Loucy (cell line): ENCODE measurements around the gene PVALEF.

Experiments
- H2AFZ ChIP-seq: fragments of 200-600 bp; sonication (generic); 2 replicates; pipeline ENCODE4 v1.6.0; 2016; ENCODE audit warnings: antibody characterized with exemption, mild to moderate bottlenecking, low read length, moderate library complexity
- H3F3A ChIP-seq: fragments of 200-600 bp; 2 replicates; pipeline ENCODE4 v1.6.0; 2016; ENCODE audit warnings: antibody characterized with exemption, low read depth, mild to moderate bottlenecking
- H3K27me3 ChIP-seq: fragments of 200-600 bp; sonication (generic); 2 replicates; pipeline ENCODE4 v1.6.1; 2014; ENCODE audit warnings: low read length, mild to moderate bottlenecking; ENCODE audit not compliant: insufficient read depth, poor library complexity, severe bottlenecking
- H3K36me3 ChIP-seq: fragments of 200-600 bp; sonication (generic); 2 replicates; pipeline ENCODE4 v1.6.1; 2016; ENCODE audit warnings: low read length; ENCODE audit not compliant: insufficient read depth
- H3K4me1 ChIP-seq: fragments of 200-600 bp; sonication (generic); 2 replicates; pipeline ENCODE4 v1.5.1; 2014; ENCODE audit warnings: low read length, mild to moderate bottlenecking; ENCODE audit not compliant: insufficient read depth, poor library complexity, severe bottlenecking
- H3K4me2 ChIP-seq: fragments of 200-600 bp; sonication (generic); 2 replicates; pipeline ENCODE4 v1.6.0; 2014; ENCODE audit warnings: antibody characterized with exemption, low read length, low read depth, mild to moderate bottlenecking; ENCODE audit not compliant: poor library complexity, severe bottlenecking
- H3K4me3 ChIP-seq: fragments of 200-600 bp; sonication (generic); 2 replicates; pipeline ENCODE4 v1.5.1; 2014; ENCODE audit warnings: low read length, mild to moderate bottlenecking, mixed read lengths; ENCODE audit not compliant: poor library complexity, severe bottlenecking
- H3K79me2 ChIP-seq: fragments of 200-600 bp; sonication (generic); 2 replicates; pipeline ENCODE4 v1.6.1; 2014; ENCODE audit warnings: low read length; ENCODE audit not compliant: insufficient read depth
- H3K9ac ChIP-seq: fragments of 200-600 bp; sonication (generic); 2 replicates; pipeline ENCODE4 v1.6.0; 2014; ENCODE audit warnings: mild to moderate bottlenecking, low read depth, low read length, moderate library complexity; ENCODE audit not compliant: poor library complexity, severe bottlenecking
- H3K9me2 ChIP-seq: fragments of 200-600 bp; sonication (generic); replicated peaks from 2 replicates; pipeline ENCODE4 v1.6.1; 2016; ENCODE audit warnings: low read depth, low read length, mixed read lengths
- H3K9me3 ChIP-seq: fragments of 200-600 bp; sonication (generic); 2 replicates; pipeline ENCODE4 v1.6.1; 2014; ENCODE audit warnings: mild to moderate bottlenecking, antibody characterized with exemption, low read length, low read depth; ENCODE audit not compliant: insufficient read depth
- H4K20me1 ChIP-seq: fragments of 200-600 bp; sonication (generic); 2 replicates; pipeline ENCODE4 v1.6.0; 2014; ENCODE audit warnings: antibody characterized with exemption, low read length, mild to moderate bottlenecking; ENCODE audit not compliant: insufficient read depth, poor library complexity, severe bottlenecking
- EZH2phosphoT487 ChIP-seq: fragments of 200-600 bp; IDR thresholded peaks from 2 replicates; pipeline ENCODE4 v1.6.1; 2018; ENCODE audit warnings: antibody characterized with exemption, mild to moderate bottlenecking, moderate library complexity, borderline replicate concordance
- TF ChIP-seq, protein P1 (sequence below): fragments of 200-600 bp; sonication (generic); conservative IDR thresholded peaks from 2 replicates; pipeline ENCODE4 v1.5.1; 2014; ENCODE audit warnings: mild to moderate bottlenecking, antibody characterized with exemption, low read length

PVALEF gene

DNA sequence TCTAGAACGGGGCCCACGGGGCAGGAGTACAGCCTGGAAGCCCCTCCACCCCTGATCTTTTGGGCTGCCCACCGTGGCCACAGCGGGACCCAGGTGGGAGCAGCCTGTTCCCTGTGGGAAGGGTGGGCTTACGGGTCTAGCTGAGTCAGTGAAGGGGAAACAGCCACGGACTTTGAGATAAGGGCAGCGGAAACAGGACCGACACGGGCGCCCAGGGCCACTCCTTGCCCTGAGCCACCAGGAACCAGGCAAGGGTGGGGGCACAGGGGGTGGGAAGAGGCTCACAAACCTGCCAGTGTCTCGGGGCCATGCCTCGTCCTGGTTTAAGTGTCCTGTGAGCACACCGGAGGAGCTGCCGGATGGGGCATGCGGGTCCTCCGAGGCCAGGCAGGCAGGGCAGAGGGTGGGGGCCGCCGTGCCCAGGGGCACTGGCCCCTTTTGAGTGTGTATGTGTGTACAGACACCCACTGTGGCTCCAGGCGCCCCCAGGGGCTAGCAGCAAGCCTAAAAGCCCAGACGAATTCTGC, 47.6 kb upstream of the PVALEF start:
- Histone ChIP-seq H2AFZ (no peak overlapping the region), H3K9me2 (no peaks in the 10 kb centered on the region), H3K4me1 (no peaks in the 10 kb centered on the region), H3K4me3 (no peak overlapping the region), H3K9ac (no peak overlapping the region), H3K27me3 (no peaks in the 10 kb centered on the region), H3K79me2 (no peaks in the 10 kb centered on the region), H3F3A (no peaks in the 10 kb centered on the region), H3K4me2 (no peak overlapping the region), H4K20me1 (no peaks in the 10 kb centered on the region), H3K9me3 (no peaks in the 10 kb centered on the region), H3K36me3 (no peaks in the 10 kb centered on the region)
- TF ChIP-seq EZH2phosphoT487 = no peak
- TF ChIP-seq, protein P1, sequence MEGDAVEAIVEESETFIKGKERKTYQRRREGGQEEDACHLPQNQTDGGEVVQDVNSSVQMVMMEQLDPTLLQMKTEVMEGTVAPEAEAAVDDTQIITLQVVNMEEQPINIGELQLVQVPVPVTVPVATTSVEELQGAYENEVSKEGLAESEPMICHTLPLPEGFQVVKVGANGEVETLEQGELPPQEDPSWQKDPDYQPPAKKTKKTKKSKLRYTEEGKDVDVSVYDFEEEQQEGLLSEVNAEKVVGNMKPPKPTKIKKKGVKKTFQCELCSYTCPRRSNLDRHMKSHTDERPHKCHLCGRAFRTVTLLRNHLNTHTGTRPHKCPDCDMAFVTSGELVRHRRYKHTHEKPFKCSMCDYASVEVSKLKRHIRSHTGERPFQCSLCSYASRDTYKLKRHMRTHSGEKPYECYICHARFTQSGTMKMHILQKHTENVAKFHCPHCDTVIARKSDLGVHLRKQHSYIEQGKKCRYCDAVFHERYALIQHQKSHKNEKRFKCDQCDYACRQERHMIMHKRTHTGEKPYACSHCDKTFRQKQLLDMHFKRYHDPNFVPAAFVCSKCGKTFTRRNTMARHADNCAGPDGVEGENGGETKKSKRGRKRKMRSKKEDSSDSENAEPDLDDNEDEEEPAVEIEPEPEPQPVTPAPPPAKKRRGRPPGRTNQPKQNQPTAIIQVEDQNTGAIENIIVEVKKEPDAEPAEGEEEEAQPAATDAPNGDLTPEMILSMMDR = no peak

DNA sequence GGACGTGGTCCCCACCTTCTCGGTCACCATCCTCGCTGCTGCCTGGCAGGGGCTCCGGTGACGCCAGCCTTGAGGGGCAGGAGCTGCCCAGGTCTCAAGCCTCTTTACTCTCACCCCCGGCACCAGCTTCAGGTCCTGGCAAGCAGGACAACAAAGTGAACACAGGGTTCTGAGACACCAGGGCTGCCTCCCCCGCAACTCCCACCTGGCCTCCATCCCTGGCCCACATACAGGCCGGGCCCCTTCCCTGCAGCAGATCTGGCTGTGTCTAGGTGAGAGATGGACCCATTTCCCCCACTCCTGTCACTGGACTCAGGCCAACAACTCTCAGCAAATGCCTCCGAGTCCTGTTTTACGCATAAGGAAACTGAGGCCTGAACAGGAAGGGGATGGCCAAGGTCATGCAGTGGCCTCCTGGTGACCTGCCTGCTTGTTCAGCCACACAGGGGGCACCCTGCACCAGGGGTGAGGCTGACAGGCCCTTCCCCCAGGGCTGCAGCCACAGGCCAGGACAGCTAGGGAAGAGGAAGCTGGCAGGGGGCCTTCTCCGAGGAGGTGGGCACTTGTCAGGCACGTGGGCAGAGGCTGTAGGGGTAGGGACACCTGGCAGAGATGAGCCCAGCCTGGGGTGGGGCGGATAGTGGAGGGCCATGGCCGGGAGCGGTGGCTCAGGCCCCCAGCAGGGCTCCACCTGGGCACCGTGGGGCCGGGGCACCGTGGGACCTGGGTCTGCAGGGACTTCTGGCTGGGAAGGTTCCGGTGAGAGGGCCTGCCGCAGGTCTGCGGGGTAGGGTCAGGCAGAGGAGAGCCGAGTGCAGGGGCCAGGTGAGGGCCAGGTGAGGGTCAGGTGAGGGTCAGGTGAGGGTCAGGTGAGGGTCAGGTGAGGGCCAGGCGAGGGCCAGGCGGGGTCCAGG, 46.7 kb upstream of the PVALEF start:
- no peak for TF ChIP-seq EZH2phosphoT487
- TF ChIP-seq, protein P1 = no peak
- Histone ChIP-seq H3K4me2 (no peak overlapping the region), H2AFZ (no peak overlapping the region), H3K9me3 (no peaks in the 10 kb centered on the region), H3K27me3 (no peaks in the 10 kb centered on the region), H3K9ac (no peak overlapping the region), H3K79me2 (no peaks in the 10 kb centered on the region), H3K4me3 (no peak overlapping the region), H3K4me1 (no peaks in the 10 kb centered on the region), H4K20me1 (no peaks in the 10 kb centered on the region), H3K9me2 (no peaks in the 10 kb centered on the region), H3F3A (no peaks in the 10 kb centered on the region), H3K36me3 (no peaks in the 10 kb centered on the region)

DNA sequence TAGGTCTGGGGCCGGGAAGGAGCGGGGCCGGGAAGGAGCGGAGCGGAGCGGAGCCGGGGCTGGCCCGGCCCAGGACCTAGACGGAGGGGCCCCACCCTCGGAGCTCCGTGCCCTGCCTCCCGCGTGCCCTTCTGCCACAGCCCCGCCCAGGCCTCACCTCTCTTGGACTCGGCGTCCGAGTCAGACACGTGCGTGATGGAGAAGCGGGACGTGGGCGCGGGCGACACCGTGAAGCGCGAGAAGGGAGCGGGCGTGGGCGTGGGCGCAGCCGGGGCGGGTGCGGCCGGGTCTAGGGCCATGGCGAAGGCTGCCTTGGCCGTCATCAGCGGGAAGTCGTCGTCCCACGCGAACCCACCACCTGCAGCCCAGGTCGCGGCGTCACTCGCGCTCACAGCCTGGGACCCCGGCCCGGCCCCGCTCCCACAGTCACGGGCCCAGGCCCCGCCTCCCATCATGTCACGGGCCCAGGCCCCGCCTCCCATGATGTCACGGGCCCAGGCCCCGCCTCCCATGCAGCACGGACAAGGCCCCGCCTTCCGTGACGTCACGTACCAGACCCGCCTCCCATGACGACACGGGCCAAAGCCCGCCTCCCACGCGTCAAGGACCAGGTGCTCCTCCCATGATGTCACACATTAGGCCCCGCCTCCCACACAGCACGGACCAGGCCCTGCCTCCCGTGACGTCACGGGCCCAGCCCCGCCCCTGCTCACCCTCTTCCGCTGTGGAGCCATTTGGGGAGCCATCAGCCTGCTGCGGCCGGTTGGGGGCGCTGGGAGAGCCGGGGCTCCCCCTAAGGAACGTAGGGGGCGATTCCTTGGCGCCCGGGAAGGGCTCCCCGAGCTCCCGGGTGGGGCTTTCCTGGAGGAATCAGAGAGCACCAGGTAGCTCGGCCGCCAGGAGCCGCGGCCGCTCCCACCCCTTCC, 45.8 kb upstream of the PVALEF start:
- Histone ChIP-seq H3K27me3 (no peaks in the 10 kb centered on the region), H3K4me1 (no peaks in the 10 kb centered on the region), H3K36me3 (no peaks in the 10 kb centered on the region), H3K4me3 (no peak overlapping the region), H3K79me2 (no peaks in the 10 kb centered on the region), H4K20me1 (no peaks in the 10 kb centered on the region), H3K9ac (no peak overlapping the region), H3K4me2 (no peak overlapping the region), H3F3A (no peaks in the 10 kb centered on the region), H2AFZ (no peak overlapping the region), H3K9me3 (no peaks in the 10 kb centered on the region), H3K9me2 (no peaks in the 10 kb centered on the region)
- TF ChIP-seq, protein P1 = no peak
- no peak for TF ChIP-seq EZH2phosphoT487
